ENCODE measurements around the gene OMA1. TPM values are rescaled to one million over a fixed set of nuclear protein-coding genes. Genes with fewer than 3 reads are reported as not detected.
"Not testable (repeated sequence)": the region's sequence is repeated elsewhere in the genome, so short reads cannot be mapped to it uniquely, and the experiment has no call there.

Gene OMA1
- total and polyA plus RNA-seq, 2 donors (not counting 1 experiment from before 2014, with no cell fraction given), result 14.6 to 47.1 TPM

GRCh38 chr1:58555393-58555792, 8.9 kb upstream of the OMA1 start:
- TF ChIP-seq CTCF (conservative IDR thresholded peaks at IDR 0.05 in 1 of 2, IDR thresholded peaks at IDR 0.05 in 1 of 2; ENCODE audit: low read depth in 1 of 2, low read length in 2 of 2), result no peak
- H3K4me1 ChIP-seq (ENCODE audit: control insufficient read depth, extremely low read depth, insufficient read depth, low read length), result no peaks in the 10 kb centered on the region
- no peak for DNase-seq (ENCODE audit: low read depth in 2 of 2)
- H4K20me1 ChIP-seq (ENCODE audit: control insufficient read depth, extremely low read depth, insufficient read depth, low read length), result no peaks in the 10 kb centered on the region
- no peak overlapping the region for H3K27ac ChIP-seq (ENCODE audit: insufficient read depth, low read length)
- H3K79me2 ChIP-seq (ENCODE audit: control insufficient read depth, insufficient read depth, low read length), result no peaks in the 10 kb centered on the region
- no peak overlapping the region for H2AFZ ChIP-seq (ENCODE audit: low read length)
- no peaks in the 10 kb centered on the region for H3K36me3 ChIP-seq (ENCODE audit: control insufficient read depth, insufficient read depth, low read length)
- H3K9me3 ChIP-seq (ENCODE audit: control insufficient read depth, insufficient read depth, low read depth, low read length), result no peaks in the 10 kb centered on the region
- H3K4me3 ChIP-seq (replicated peaks in 1 of 4; ENCODE audit: control extremely low read depth in 1 of 4, insufficient read depth in 1 of 4, low read depth in 3 of 4, low read length in 4 of 4), result no peak overlapping the region
- H3K4me2 ChIP-seq (ENCODE audit: extremely low read depth, insufficient read depth, low read length), result no peak overlapping the region
- H3K9ac ChIP-seq (ENCODE audit: insufficient read depth, low read length), result no peak overlapping the region
- H3K27me3 ChIP-seq (ENCODE audit: control insufficient read depth, insufficient read depth, low read length), result peaks cover 6% of the 10 kb centered on the region

GRCh38 chr1:58551186-58552140, 4.9 kb upstream of the OMA1 start:
- no peak overlapping the region for H3K9ac ChIP-seq (ENCODE audit: insufficient read depth, low read length)
- H3K9me3 ChIP-seq (ENCODE audit: control insufficient read depth, insufficient read depth, low read depth, low read length), result no peaks in the 10 kb centered on the region
- DNase-seq (ENCODE audit: low read depth in 2 of 2), result no peak
- H3K4me2 ChIP-seq (ENCODE audit: extremely low read depth, insufficient read depth, low read length), result no peak overlapping the region
- no peak for TF ChIP-seq CTCF (conservative IDR thresholded peaks at IDR 0.05 in 1 of 2, IDR thresholded peaks at IDR 0.05 in 1 of 2; ENCODE audit: low read depth in 1 of 2, low read length in 2 of 2)
- TF ChIP-seq EZH2 (IDR thresholded peaks at IDR 0.05; ENCODE audit: low read length, missing control alignments), result no peak
- no peaks in the 10 kb centered on the region for H3K79me2 ChIP-seq (ENCODE audit: control insufficient read depth, insufficient read depth, low read length)
- no peaks in the 10 kb centered on the region for H3K4me1 ChIP-seq (ENCODE audit: control insufficient read depth, extremely low read depth, insufficient read depth, low read length)
- no peak overlapping the region for H2AFZ ChIP-seq (ENCODE audit: low read length)
- H3K27ac ChIP-seq (ENCODE audit: insufficient read depth, low read length), result no peak overlapping the region
- H3K4me3 ChIP-seq (replicated peaks in 1 of 4; ENCODE audit: control extremely low read depth in 1 of 4, insufficient read depth in 1 of 4, low read depth in 3 of 4, low read length in 4 of 4), result no peak overlapping the region
- no peaks in the 10 kb centered on the region for H3K36me3 ChIP-seq (ENCODE audit: control insufficient read depth, insufficient read depth, low read length)
- H3K27me3 ChIP-seq (ENCODE audit: control insufficient read depth, insufficient read depth, low read length), result peaks cover 2% of the 10 kb centered on the region
- no peaks in the 10 kb centered on the region for H4K20me1 ChIP-seq (ENCODE audit: control insufficient read depth, extremely low read depth, insufficient read depth, low read length)

- not testable (repeated sequence) for H2AFZ ChIP-seq (ENCODE audit: low read length); H3K9me3 ChIP-seq (ENCODE audit: control insufficient read depth, insufficient read depth, low read depth, low read length); H3K4me2 ChIP-seq (ENCODE audit: extremely low read depth, insufficient read depth, low read length); DNase-seq (ENCODE audit: low read depth in 2 of 2); H3K36me3 ChIP-seq (ENCODE audit: control insufficient read depth, insufficient read depth, low read length); H3K27me3 ChIP-seq (ENCODE audit: control insufficient read depth, insufficient read depth, low read length); H3K4me3 ChIP-seq (replicated peaks in 1 of 4; ENCODE audit: control extremely low read depth in 1 of 4, insufficient read depth in 1 of 4, low read depth in 3 of 4, low read length in 4 of 4); H3K79me2 ChIP-seq (ENCODE audit: control insufficient read depth, insufficient read depth, low read length); H3K9ac ChIP-seq (ENCODE audit: insufficient read depth, low read length); H3K27ac ChIP-seq (ENCODE audit: insufficient read depth, low read length); H4K20me1 ChIP-seq (ENCODE audit: control insufficient read depth, extremely low read depth, insufficient read depth, low read length); H3K4me1 ChIP-seq (ENCODE audit: control insufficient read depth, extremely low read depth, insufficient read depth, low read length)
Observed at GRCh38 chr1:58549291-58549690, 2.8 kb upstream of the OMA1 start.
